ENCODE results near the gene GALR2. TPM values are rescaled to one million over a fixed set of nuclear protein-coding genes. Genes with fewer than 3 reads are reported as not detected.

The GALR2 gene
- total RNA-seq, 1 experiment from 2014 or later = 0.41 TPM

GRCh38 chr17:76072148-76072858, 2.3 kb upstream of the GALR2 start, which contains the start of gene SRP68:
TSS of gene SRP68 (minus strand) at chr17:76072517. CDS start at chr17:76072491, 26 bp downstream.
- POLR2A ChIA-PET = interaction anchor here (0.5 kb wide), 1 partner anchor 196 kb away, joined by 3 read pairs; no protein-coding TSS in a partner anchor
- CTCF ChIA-PET = no interaction called here
- H3K4me1 ChIP-seq (ENCODE audit: control insufficient read depth, insufficient read depth, low read length) = peaks cover 7% of the 10 kb centered on the region
- peak; percentile 99 for ATAC-seq
- H3K27ac ChIP-seq (ENCODE audit: low read length) = peak within 1 kb of the TSS; percentile 92
- TF ChIP-seq SIN3A (IDR thresholded peaks at IDR 0.05; ENCODE audit: borderline replicate concordance, insufficient read depth, low read depth, low read length) (no peak; the same call in 1 of the 2 replicates), POLR2AphosphoS5 (IDR thresholded peaks at IDR 0.05; ENCODE audit: low read depth, low read length) (peak; percentile 90), CTCF (IDR thresholded peaks at IDR 0.05) (no peak), REST (IDR thresholded peaks at IDR 0.05; ENCODE audit: insufficient read depth in 1 of 2, low read depth in 2 of 2, low read length in 1 of 2) (peak in 1 of 2 experiments; percentile 63; a peak in 1 of 4 replicates), TCF7L2 (IDR thresholded peaks at IDR 0.05; ENCODE audit: low read depth, low read length) (no peak)
- no peaks in the 10 kb centered on the region for H3K9me3 ChIP-seq (ENCODE audit: control insufficient read depth, insufficient read depth, low read depth, low read length)
- H3K4me3 ChIP-seq (ENCODE audit: low read depth in 2 of 2, low read length in 2 of 2) = peak within 1 kb of the TSS; percentile 88 to 92
- in situ Hi-C loops (cut with HindIII; ENCODE audit: low pct_unique_long_range_greater_than_20kb, low sequenced_read_pairs) = loop anchor here (25.0 kb wide), 1 partner anchor 135 kb away; the partner anchor contains the start of gene FBF1
- H3K36me3 ChIP-seq (ENCODE audit: control insufficient read depth, insufficient read depth, low read length) = peaks cover 7% of the 10 kb centered on the region; the same call in 1 of the 2 replicates
- H3K27me3 ChIP-seq (ENCODE audit: control insufficient read depth, insufficient read depth, low read length) = no peaks in the 10 kb centered on the region
- no TSS peak for BruUV-seq (replicated peaks)
- intact Hi-C loops (cut with micrococcal nuclease; ENCODE audit: unreplicated experiment) = no loop called here
- DNase-seq (ENCODE audit: low read depth, low spot score) = no peak

- peaks cover 7% of the 10 kb centered on the region; the same call in 1 of the 2 replicates for H3K36me3 ChIP-seq (ENCODE audit: control insufficient read depth, insufficient read depth, low read length)
- BruUV-seq (replicated peaks) = no TSS peak
- H3K4me1 ChIP-seq (ENCODE audit: control insufficient read depth, insufficient read depth, low read length) = peaks cover 12% of the 10 kb centered on the region
- TF ChIP-seq TCF7L2 (IDR thresholded peaks at IDR 0.05; ENCODE audit: low read depth, low read length) (no peak), REST (IDR thresholded peaks at IDR 0.05; ENCODE audit: insufficient read depth in 1 of 2, low read depth in 2 of 2, low read length in 1 of 2) (no peak), CTCF (IDR thresholded peaks at IDR 0.05) (no peak), SIN3A (IDR thresholded peaks at IDR 0.05; ENCODE audit: borderline replicate concordance, insufficient read depth, low read depth, low read length) (no peak), POLR2AphosphoS5 (IDR thresholded peaks at IDR 0.05; ENCODE audit: low read depth, low read length) (no peak)
- in situ Hi-C loops (cut with HindIII; ENCODE audit: low pct_unique_long_range_greater_than_20kb, low sequenced_read_pairs) (no loop called here), intact Hi-C loops (cut with micrococcal nuclease; ENCODE audit: unreplicated experiment) (no loop called here)
- ChIA-PET CTCF (interaction anchor here (0.8 kb wide), 1 partner anchor 104 kb away, joined by 3 read pairs; no protein-coding TSS in a partner anchor), POLR2A (no interaction called here)
- no peaks in the 10 kb centered on the region for H3K27me3 ChIP-seq (ENCODE audit: control insufficient read depth, insufficient read depth, low read length)
- H3K9me3 ChIP-seq (ENCODE audit: control insufficient read depth, insufficient read depth, low read depth, low read length) = no peaks in the 10 kb centered on the region
- H3K4me3 ChIP-seq (ENCODE audit: low read depth in 2 of 2, low read length in 2 of 2) = no peak overlapping the region
- ATAC-seq (no peak), DNase-seq (ENCODE audit: low read depth, low spot score) (no peak)
- H3K27ac ChIP-seq (ENCODE audit: low read length) = no peak overlapping the region
Observed at GRCh38 chr17:76075364-76076145, 974 bp downstream of the GALR2 start.

All from Panc1 (cell line).